PFSK-1 (cell line): ENCODE data around the gene EFNB1.

Experiments used
- FOXP2 ChIP-seq: optimal IDR thresholded peaks from 2 replicates; pipeline ENCODE3; 2011; ENCODE audit warnings: borderline replicate concordance, control low read depth, inconsistent platforms; ENCODE audit not compliant: insufficient read depth; ENCODE audit errors: extremely low read length, extremely low read depth
- POLR2AphosphoS5 ChIP-seq: IDR thresholded peaks from 2 replicates; pipeline ENCODE4 v1.6.1; 2012; ENCODE audit warnings: low read depth, mild to moderate bottlenecking, control low read depth, low read length, moderate library complexity
- REST ChIP-seq, 2 experiments: IDR thresholded peaks; 2 replicates each; pipeline versions ENCODE4 v1.6.1 to v1.8.0; 2011 to 2012; ENCODE audit warnings: low read depth in 2 of 2, low read length in 2 of 2, control low read depth in 1 of 2, inconsistent platforms in 1 of 2, mild to moderate bottlenecking in 1 of 2, moderate library complexity in 1 of 2; ENCODE audit not compliant: insufficient read depth in 1 of 2
- SIN3A ChIP-seq: IDR thresholded peaks from 2 replicates; pipeline ENCODE4 v1.6.1; 2012; ENCODE audit warnings: mild to moderate bottlenecking, low read length, moderate library complexity, borderline replicate concordance; ENCODE audit not compliant: insufficient read depth
- TAF1 ChIP-seq: IDR thresholded peaks from 2 replicates; pipeline ENCODE4 v1.6.1; 2012; ENCODE audit warnings: low read length, control low read depth, borderline replicate concordance; ENCODE audit not compliant: insufficient read depth

EFNB1 gene

DNA sequence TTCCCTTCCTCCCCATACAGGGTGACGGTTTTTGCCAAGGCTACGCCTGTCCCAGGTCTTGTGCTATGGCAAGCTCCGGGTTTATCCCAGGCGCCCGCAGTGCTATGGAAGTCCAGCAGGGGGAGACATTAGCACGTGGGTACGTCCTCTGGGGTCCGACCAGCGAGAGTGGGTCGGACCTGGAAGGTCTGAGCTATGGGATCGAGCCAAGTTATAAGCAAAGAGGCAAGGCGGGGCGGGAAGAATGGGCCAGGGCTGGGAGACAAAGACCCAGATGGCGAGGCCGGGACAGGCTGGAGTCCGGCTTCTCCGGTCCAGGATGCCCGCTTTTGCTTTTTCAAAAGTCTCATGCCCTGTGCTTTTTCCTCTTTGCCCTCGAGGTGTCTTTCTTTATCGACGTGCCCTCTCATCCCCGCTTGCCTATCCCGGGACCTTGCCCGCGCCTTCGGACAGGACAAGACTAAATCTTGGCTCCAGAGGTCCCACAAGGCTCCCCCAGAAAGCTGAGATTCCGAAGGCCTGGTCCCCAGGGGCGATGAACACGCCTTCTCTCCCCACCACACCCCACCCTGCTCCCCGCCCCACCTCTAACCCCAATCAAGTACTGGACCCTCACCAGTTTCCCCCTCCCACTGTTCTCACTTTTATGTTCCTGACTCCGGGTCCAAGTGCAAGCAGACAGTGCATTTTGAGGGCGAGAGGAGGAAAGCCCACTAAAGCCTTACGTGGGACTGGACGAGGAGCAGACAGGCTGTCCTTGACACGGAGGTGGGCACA, 785 bp upstream of the EFNB1 start:
- TF ChIP-seq REST (IDR thresholded peaks at IDR 0.05; ENCODE audit: insufficient read depth in 1 of 2, low read depth in 2 of 2, low read length in 2 of 2) (no peak), SIN3A (no peak), FOXP2 (no peak), TAF1 (no peak), POLR2AphosphoS5 (no peak)

- TF ChIP-seq REST (IDR thresholded peaks at IDR 0.05; ENCODE audit: insufficient read depth in 1 of 2, low read depth in 2 of 2, low read length in 2 of 2), result no peak
- no peak for TF ChIP-seq FOXP2
- no peak for TF ChIP-seq TAF1
- no peak for TF ChIP-seq POLR2AphosphoS5
These were observed 979 bp downstream of the EFNB1 start for GRCh38 chrX:68829582-68830418.

DNA sequence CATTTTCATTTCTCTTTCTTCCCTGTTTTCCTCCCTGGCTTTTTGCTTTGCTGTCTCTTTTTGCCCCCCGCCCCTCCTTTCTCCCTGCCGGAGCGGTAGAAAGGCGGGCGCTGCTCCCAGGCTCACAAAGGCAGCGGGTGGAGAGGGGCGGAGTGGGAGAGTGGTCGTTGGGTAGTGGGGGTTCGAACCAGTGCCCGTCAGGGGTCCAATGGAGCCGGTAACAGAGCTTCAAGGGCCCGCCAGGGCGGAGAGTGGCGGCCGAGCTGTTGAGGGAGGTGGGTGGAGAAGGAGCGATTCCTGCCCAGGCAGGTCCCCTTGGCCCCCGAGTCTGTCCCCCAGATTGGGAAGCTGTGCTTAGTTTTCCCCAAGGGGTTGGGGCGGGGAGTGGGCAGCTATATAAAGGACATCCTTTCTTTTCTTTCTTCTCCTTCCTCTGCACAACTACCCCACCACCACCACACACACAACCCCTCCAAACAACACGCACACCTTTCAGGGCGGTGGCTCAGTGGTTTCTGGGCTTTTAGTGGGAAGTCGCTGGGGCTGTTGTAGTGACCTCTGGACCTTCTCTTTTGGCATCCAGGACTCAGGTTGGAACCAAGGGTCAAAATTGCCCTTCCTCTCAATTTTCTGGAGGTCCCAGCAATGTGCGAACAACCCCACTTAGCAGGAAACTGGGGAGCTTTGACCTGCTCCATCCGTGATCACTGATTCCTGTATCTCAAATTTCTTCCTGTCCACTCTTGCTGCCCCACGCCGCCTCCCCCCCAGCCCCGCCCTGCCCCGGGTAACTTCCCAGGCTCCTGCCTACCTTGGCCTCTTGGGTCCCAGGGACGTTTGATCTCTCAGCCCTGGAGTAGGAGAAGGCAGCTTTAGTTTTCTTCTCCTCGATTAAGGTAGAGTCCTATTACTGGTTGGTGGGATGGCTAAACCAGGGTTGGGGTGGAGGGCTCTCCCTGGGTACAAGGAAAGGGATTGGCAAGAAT, 1.9 kb downstream of the EFNB1 start:
- TF ChIP-seq REST (IDR thresholded peaks at IDR 0.05; ENCODE audit: insufficient read depth in 1 of 2, low read depth in 2 of 2, low read length in 2 of 2) (no peak), POLR2AphosphoS5 (no peak), TAF1 (no peak), FOXP2 (no peak), SIN3A (no peak)

DNA sequence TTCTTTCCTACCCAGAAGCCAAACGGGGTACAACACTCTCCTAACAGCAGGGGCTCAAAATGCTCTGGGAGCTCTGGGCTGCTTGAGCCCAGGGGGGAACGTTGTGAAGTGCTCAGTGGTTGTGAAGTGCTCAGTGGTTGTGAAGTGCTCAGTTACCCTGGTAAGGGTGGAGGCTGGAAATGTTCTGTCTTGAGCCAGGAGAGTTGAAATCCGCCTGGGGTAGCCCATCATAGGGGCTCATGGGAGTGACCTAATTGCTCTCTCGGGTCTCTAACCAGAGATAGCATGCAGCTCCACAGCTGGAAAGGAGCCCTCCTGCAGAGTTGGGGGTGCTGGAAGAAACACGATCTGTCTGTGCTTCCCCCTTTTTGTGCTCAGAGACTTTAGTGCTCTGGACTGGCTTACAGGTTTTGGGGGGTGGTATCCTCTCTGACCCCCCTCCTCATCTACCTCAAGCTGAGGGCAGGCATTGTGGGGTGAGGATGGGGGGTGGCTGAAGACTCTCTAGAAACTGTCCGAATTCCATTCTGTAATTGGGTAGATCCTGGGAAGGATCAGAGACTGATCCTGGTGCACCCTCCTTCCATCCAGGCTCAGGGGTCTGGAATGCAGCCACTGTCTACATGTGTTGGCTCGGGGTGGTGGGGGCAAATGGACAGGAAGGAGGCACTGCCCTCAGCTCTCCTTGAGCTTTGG, 2.7 kb downstream of the EFNB1 start:
- TF ChIP-seq REST (IDR thresholded peaks at IDR 0.05; ENCODE audit: insufficient read depth in 1 of 2, low read depth in 2 of 2, low read length in 2 of 2) (no peak), FOXP2 (no peak), SIN3A (no peak), TAF1 (no peak), POLR2AphosphoS5 (no peak)
